SK-N-MC (cell line): ENCODE data around the gene RNU1-3.
"Not testable (repeated sequence)": the region's sequence is repeated elsewhere in the genome, so short reads cannot be mapped to it uniquely, and the experiment has no call there.

Experiments used
- EZH2 ChIP-seq: fragments of 200-600 bp; sonication (generic); IDR thresholded peaks from one replicate; pipeline ENCODE4 v1.6.1; 2017; ENCODE audit warnings: antibody characterized with exemption
- FOXP2 ChIP-seq: optimal IDR thresholded peaks from 2 replicates; pipeline ENCODE3; 2011; ENCODE audit warnings: mild to moderate bottlenecking, moderate library complexity; ENCODE audit not compliant: insufficient read depth; ENCODE audit errors: extremely low read length, control extremely low read depth
- POLR2AphosphoS5 ChIP-seq: IDR thresholded peaks from 2 replicates; pipeline ENCODE4 v1.6.1; 2012; ENCODE audit warnings: mild to moderate bottlenecking, low read depth, low read length, borderline replicate concordance

DNA sequence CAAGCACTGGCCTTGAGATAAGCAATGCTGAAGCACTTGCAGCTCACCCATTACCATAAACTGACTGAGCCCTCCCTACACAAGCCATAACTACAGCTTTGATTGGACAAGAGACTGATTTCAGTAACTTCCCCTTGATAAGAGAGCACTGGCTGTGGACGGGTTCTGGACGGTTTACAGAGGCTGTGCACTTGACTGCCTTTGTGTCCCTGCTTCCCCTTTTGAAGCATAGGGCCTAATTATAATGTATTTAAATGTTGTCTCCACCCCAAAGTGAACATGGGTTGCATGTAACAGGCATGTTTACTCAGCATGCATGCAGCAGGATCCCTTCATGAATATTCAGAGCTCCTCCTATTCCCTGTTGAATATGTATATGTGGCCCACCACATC, 8.4 kb upstream of the RNU1-3 start:
- TF ChIP-seq EZH2, POLR2AphosphoS5, FOXP2: not testable (repeated sequence)
